Dedifferentiated amniotic fluid mesenchymal stem cell (primary cell): Measurements from ENCODE around the gene ENOSF1.
"Not testable (repeated sequence)": the region's sequence is repeated elsewhere in the genome, so short reads cannot be mapped to it uniquely, and the experiment has no call there.

Experiments
- DNase-seq: peaks from one replicate; pipeline ENCODE4 v3.0.0-alpha.2; 2016; ENCODE audit errors: extremely low spot score

ENOSF1 gene

GRCh38 chr18:706405-706804 is 6.0 kb downstream of the ENOSF1 start:
- DNase-seq = no peak

- DNase-seq = peak; percentile 14
These were observed 9.0 kb downstream of the ENOSF1 start for GRCh38 chr18:703213-703967.

GRCh38 chr18:697800-698199 is 14.6 kb downstream of the ENOSF1 start:
- no peak for DNase-seq

- no peak for DNase-seq
These were observed 15.4 kb downstream of the ENOSF1 start for GRCh38 chr18:697012-697411.

- DNase-seq = no peak
These were observed 18.8 kb downstream of the ENOSF1 start for GRCh38 chr18:693466-694187.

- no peak for DNase-seq
These were observed 19.6 kb downstream of the ENOSF1 start for GRCh38 chr18:692824-693223.

- no peak for DNase-seq
These were observed 24.1 kb downstream of the ENOSF1 start for GRCh38 chr18:688323-688722.

- no peak for DNase-seq
These were observed 25.9 kb downstream of the ENOSF1 start for GRCh38 chr18:686339-687111.

GRCh38 chr18:685438-685837 is 27.0 kb downstream of the ENOSF1 start:
- DNase-seq = no peak

GRCh38 chr18:683531-683930 is 28.9 kb downstream of the ENOSF1 start:
- DNase-seq = no peak

- no peak for DNase-seq
These were observed 29.6 kb downstream of the ENOSF1 start for GRCh38 chr18:682833-683232.

- DNase-seq = not testable (repeated sequence)
These were observed 30.0 kb downstream of the ENOSF1 start for GRCh38 chr18:682416-682815.

- no peak for DNase-seq
These were observed 30.4 kb downstream of the ENOSF1 start for GRCh38 chr18:681985-682384.

- no peak for DNase-seq
These were observed 32.0 kb downstream of the ENOSF1 start for GRCh38 chr18:680392-680791.

- DNase-seq = no peak
These were observed 32.9 kb downstream of the ENOSF1 start for GRCh38 chr18:679516-679915.

- DNase-seq = no peak
These were observed 33.8 kb downstream of the ENOSF1 start for GRCh38 chr18:678482-679182.

- no peak for DNase-seq
These were observed 34.5 kb downstream of the ENOSF1 start for GRCh38 chr18:677951-678381.

- DNase-seq = no peak
These were observed 35.3 kb downstream of the ENOSF1 start for GRCh38 chr18:677145-677544.

GRCh38 chr18:676736-677135 is 35.7 kb downstream of the ENOSF1 start:
- DNase-seq = no peak

GRCh38 chr18:676069-676468 is 36.4 kb downstream of the ENOSF1 start:
- DNase-seq = no peak

- no peak for DNase-seq
These were observed 37.1 kb downstream of the ENOSF1 start for GRCh38 chr18:675307-675706.

GRCh38 chr18:673769-674168 is 38.7 kb downstream of the ENOSF1 start:
- DNase-seq = no peak
